Putamen (tissue), 1 donor: ENCODE results near the gene NEMP2.
A peak's percentile ranks its signal among the peaks of the same experiment; 100 is the strongest.
"Not testable (repeated sequence)": the region's sequence is repeated elsewhere in the genome, so short reads cannot be mapped to it uniquely, and the experiment has no call there.

Experiments used
- DNase-seq: peaks from one replicate; pipeline ENCODE4 v3.0.0-alpha.2; 2016; ENCODE audit warnings: low spot score

NEMP2 gene

GRCh38 chr2:190490502-190490901, 44.0 kb downstream of the NEMP2 start:
- DNase-seq, result no peak

- no peak for DNase-seq
Observed at GRCh38 chr2:190489475-190489874, 45.0 kb downstream of the NEMP2 start.

DNA sequence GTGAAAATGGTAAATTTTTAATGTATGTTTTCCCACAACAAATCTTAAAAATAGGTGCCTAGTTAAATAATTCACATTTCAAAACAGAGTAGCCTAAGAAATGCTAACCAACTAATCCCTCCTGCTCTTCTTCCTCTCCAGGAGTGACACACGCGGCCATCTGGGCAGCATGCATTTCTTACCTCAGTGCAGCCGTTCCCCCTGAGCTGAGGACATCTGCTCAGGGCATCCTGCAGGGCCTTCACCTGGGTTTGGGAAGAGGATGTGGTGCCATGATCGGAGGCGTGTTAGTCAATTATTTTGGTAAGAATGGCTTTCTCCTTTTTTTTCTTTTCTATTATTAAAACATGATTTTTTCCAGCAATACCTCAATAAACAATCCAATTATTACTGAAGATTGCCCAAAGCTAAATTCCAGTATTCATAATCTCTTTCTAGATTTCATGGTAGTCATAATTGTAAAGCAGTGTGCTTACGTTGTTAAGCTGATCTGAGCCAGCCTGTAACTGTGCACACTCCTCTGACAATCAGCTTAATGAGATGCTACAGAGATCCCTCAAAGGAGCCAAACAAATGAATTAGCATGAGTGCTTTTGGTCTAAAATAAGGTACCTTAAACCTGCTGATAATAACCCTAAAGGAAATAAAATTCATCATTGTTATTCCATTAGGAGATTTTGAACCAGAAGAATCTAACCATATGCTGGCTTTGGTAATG, 45.8 kb downstream of the NEMP2 start:
- no peak for DNase-seq

- DNase-seq, result no peak
Observed at GRCh38 chr2:190486037-190486623, 48.4 kb downstream of the NEMP2 start.

GRCh38 chr2:190482451-190482850, 52.1 kb downstream of the NEMP2 start:
- no peak for DNase-seq

GRCh38 chr2:190481339-190481738, 53.2 kb downstream of the NEMP2 start:
- DNase-seq, result no peak

GRCh38 chr2:190478572-190479195, 55.8 kb downstream of the NEMP2 start:
- no peak for DNase-seq

DNA sequence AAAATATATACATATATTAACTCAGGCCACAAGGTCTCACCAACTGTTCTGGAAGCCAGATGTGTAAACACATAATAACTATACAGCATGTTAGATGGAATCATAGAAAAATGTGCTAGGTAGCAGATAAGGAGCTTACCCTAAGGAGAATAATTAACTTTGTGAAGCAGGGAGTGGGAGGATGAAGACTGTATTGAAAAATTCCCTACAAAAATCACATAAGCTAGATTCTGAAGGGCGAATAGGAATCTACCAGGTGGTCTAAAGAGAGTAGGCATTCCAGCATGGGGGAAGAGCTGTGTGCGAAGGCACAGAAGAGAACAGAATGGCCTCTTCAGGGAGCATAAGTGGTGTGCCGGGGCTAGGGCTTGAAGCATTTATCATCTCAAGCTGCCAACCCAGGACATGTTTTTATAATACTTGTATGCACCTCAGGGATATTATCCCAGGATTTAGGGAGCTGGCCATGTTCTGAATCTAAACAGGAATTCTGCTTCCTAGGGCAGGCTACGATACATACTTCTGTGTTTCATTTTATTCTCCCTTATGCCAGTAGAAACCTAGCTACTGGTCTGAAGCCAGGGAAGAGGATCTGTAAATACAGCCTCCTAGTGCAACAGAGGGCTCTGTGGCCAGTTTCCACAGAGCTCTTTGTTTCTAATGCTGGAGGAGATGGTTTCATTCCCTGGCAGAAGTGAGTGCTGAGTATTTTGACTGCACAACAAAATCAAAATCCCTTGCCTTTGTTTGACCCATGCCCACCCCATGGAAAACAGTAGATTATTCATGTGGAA, 56.7 kb downstream of the NEMP2 start:
- DNase-seq, result peak; percentile 87

DNA sequence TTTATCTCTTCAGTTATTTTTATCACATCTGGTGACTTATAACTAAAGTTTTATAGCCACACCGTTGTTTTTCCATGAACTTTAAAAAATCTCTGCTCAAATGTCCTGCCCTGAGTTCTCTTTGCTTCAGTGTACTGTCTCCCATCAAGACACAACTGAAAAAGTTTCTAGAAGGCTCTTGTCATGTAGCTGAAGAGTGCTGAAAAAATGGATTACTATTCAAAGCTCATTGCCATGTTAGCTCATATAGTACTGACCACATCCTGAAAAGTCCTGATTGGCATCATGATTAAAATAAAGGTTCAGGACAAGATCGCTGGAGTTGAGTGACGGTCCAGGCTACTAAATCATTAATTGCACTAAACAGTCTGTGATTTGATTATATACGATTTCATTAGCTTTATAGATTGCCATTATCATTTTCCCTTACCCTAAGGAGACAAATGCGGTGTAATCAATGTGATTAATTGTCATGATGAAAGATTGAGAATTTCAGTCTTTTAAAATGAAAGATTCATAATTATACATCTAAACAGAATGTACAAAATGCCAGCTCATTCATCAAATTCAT, 64.2 kb downstream of the NEMP2 start:
- DNase-seq, result no peak

DNA sequence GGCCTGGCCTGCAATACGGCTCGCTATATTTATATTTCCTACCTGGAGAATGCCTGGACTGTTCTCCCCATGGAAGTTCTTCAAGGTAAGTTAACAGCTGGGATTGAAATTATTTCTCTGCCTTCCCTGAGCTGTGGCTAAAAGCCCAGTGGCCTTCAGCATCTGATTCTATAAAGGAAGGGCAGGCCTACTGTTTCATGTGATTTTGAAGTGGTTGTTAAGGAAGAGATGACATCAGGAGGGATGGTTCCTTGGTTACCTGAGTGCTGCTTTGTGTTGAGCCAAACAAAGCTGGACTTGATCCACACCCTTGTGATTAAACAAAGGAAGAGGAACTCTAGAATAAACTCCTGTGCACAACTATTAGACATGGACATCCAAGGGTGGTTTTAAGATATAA, 64.8 kb downstream of the NEMP2 start:
- no peak for DNase-seq

- peak; percentile 81 for DNase-seq
Observed at GRCh38 chr2:190468814-190469569, 65.5 kb downstream of the NEMP2 start.

DNA sequence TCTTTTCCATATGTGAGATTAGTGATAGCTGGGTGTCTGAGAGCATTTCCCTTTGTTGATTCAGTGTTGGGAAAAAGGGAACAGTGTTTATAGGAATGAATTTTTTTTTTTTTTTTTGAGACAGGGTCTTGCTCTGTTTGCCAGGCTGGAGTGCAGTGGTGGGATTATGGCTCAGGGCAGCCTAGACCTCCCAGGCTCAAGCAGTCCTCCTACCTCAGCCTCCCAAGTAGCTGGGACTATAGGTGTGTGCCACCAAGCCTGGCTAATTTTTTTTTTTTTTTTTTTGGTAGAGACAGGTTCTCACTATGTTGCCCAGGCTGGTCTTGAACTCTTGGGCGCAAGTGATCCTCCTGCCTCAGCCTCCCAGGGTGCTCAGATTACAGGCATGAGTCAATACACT, 66.2 kb downstream of the NEMP2 start:
- DNase-seq, result not testable (repeated sequence)

DNA sequence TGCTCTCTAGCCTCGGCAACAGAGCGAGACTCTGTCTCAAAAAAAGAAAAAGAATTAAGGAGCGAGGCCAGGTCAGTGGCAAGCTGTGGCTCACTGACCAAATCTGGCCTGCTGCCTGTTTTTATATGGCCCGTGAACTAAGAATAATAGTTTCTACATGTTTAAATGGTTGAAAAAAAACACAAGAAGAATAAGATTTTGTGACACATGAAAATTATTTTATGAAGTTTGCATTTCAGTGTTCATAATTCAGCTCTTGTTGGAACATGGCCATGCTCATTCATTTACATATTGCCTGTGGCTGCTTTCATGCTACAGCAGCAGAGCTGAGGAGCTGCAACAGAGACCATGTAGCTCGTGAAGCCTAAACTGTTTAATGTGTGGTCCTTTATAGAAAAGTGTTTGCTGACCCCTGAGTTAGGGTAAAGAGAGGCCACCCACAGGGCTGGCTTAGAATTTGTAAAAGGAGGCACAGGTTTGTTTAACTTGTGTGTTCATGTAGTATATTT, 66.9 kb downstream of the NEMP2 start:
- no peak for DNase-seq

- DNase-seq, result no peak
Observed at GRCh38 chr2:190466819-190467446, 67.6 kb downstream of the NEMP2 start.

DNA sequence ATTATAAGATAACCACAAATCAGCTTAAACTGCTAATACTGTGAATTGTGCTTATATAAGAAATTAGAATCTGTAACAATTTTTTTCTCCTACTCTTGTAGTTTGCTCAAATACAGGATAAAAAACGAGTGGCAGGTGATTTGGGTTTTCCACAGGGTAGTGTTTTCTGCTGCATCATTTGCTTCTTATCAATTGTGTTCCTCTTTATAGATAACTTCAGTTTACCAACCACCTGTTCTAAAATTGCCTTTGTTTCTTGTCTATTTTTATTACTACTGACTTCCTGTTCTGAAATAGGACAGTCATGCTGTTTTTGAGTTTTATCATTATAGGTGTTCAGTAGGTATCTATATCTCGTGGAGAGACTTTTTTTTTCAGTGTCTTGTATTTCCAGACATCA, 69.5 kb downstream of the NEMP2 start:
- no peak for DNase-seq

GRCh38 chr2:190462611-190463010, 71.9 kb downstream of the NEMP2 start:
- DNase-seq, result no peak

- DNase-seq, result no peak
Observed at GRCh38 chr2:190462181-190462580, 72.3 kb downstream of the NEMP2 start.

GRCh38 chr2:190460487-190460886, 74.0 kb downstream of the NEMP2 start:
- DNase-seq, result no peak

- no peak for DNase-seq
Observed at GRCh38 chr2:190459881-190460280, 74.6 kb downstream of the NEMP2 start.

- DNase-seq, result no peak
Observed at GRCh38 chr2:190458352-190459107, 76.0 kb downstream of the NEMP2 start.
